Tracheal epithelial cell (primary cell): ENCODE measurements around the gene SETDB2. TPM values are rescaled to one million over a fixed set of nuclear protein-coding genes. Genes with fewer than 3 reads are reported as not detected.

Experiments
- total RNA-seq: library from RNA; depleted of rRNA; stranded (reverse); fragments of >200 nt; gene quantifications from 2 replicates; pipeline ENCODE4 v1.2.1, GENCODE V29; 2014

Gene SETDB2
- 4.8 and 10.0 TPM in 2 replicates for total RNA-seq

GRCh38 chr13:49443704-49444523 is at the start of gene SETDB2, which contains the start of gene CAB39L:
Gene SETDB2 (plus strand): TSS chr13:49444274. CDS start chr13:49451894, 7,620 bp downstream.
Gene CAB39L (minus strand): TSS chr13:49444064. CDS start chr13:49382910, 61,154 bp downstream.

GRCh38 chr13:49495783-49496762 is 52.0 kb downstream of the SETDB2 start, which contains the start of gene PHF11:
Gene PHF11 (plus strand): TSS chr13:49495953. CDS start chr13:49496002, 49 bp downstream.

Other genes starting within 250 kb of the SETDB2 start
- not detected in 2 replicates for gene MLNR, start 223.9 kb upstream of the SETDB2 start, total RNA-seq
- 3.2 and 3.4 TPM in 2 replicates for gene CDADC1, start 196.3 kb upstream of the SETDB2 start, total RNA-seq
- gene CAB39L, start 210 bp upstream of the SETDB2 start, total RNA-seq: 6.3 and 13.2 TPM in 2 replicates
- 10.4 and 11.1 TPM in 2 replicates for gene PHF11, start 51.7 kb downstream of the SETDB2 start, total RNA-seq
- gene RCBTB1, start 141.3 kb downstream of the SETDB2 start, total RNA-seq: 11.3 and 22.6 TPM in 2 replicates
- gene ARL11, start 184.2 kb downstream of the SETDB2 start, total RNA-seq: under 0.01 and 0.24 TPM in 2 replicates
- 142 and 177 TPM in 2 replicates for gene EBPL, start 247.2 kb downstream of the SETDB2 start, total RNA-seq